22Rv1 (cell line): Measurements from ENCODE around the gene CAMK1D.

ENCODE experiments used
- CTCF ChIP-seq: fragments of 450-650 bp; IDR thresholded peaks from 2 replicates; pipeline ENCODE4 v1.5.1; 2017; ENCODE audit warnings: mild to moderate bottlenecking
- ZFX ChIP-seq: fragments of 450-650 bp; IDR thresholded peaks from 2 replicates; pipeline ENCODE4 v1.6.1; 2017; ENCODE audit warnings: antibody characterized with exemption, borderline replicate concordance

- TF ChIP-seq CTCF: no peak
- no peak for TF ChIP-seq ZFX
Measured at GRCh38 chr10:12412666-12413368, 63.5 kb downstream of the CAMK1D start.
